Colonic mucosa (tissue), 4 donors: Measurements from ENCODE around the gene SMAD2. TPM values are rescaled to one million over a fixed set of nuclear protein-coding genes. Genes with fewer than 3 reads are reported as not detected.

Experiments used
- DNase-seq: peaks from one replicate; pipeline ENCODE4 v3.0.0-alpha.2; 2020
- H3K27ac ChIP-seq: fragments of 200-600 bp; one replicate; pipeline ENCODE4 v1.8.0; 2021
- H3K27me3 ChIP-seq: fragments of 200-600 bp; one replicate; pipeline ENCODE4 v1.8.0; 2021
- H3K36me3 ChIP-seq: fragments of 200-600 bp; one replicate; pipeline ENCODE4 v1.8.0; 2021
- H3K4me1 ChIP-seq: fragments of 200-600 bp; one replicate; pipeline ENCODE4 v1.8.0; 2021; ENCODE audit warnings: mild to moderate bottlenecking
- H3K4me3 ChIP-seq: fragments of 200-600 bp; one replicate; pipeline ENCODE4 v1.8.0; 2021
- H3K9ac ChIP-seq, 2 donors: one replicate each; pipeline ENCODE4 v1.7.0; 2013; ENCODE audit warnings: control low read depth in 2 of 2, low read depth in 2 of 2, low read length in 2 of 2
- H3K9me3 ChIP-seq: fragments of 200-600 bp; one replicate; pipeline ENCODE4 v1.8.0; 2021
- intact Hi-C: fragments of 100-400 bp; cut with DNase I; formaldehyde crosslinking; loops from one replicate; pipeline ENCODE4 v1.14.1; 2022
- total RNA-seq, 2 donors: library from RNA; stranded (reverse); fragmentation: NEBNext Ultra II Directional in 1 of 2; extraction: Animal tissue kit (Norgen Biotek cat#: 25700) in 1 of 2; gene quantifications; one replicate each; pipeline ENCODE4 v1.2.1, GENCODE V29; 2021
- TF ChIP-seq, protein P1 (sequence below): fragments of 200-600 bp; IDR thresholded peaks from one replicate; pipeline ENCODE4 v1.8.0; 2022; ENCODE audit warnings: antibody characterized with exemption, mild to moderate bottlenecking
- donor health status: healthy.
- donor health status: DM: no; HTN: no; CAD: no.
- donor health status: DM: no; HTN: no; CAD: no.

SMAD2 gene
- total RNA-seq, 2 donors from 2014 or later = 109 to 133 TPM

DNA sequence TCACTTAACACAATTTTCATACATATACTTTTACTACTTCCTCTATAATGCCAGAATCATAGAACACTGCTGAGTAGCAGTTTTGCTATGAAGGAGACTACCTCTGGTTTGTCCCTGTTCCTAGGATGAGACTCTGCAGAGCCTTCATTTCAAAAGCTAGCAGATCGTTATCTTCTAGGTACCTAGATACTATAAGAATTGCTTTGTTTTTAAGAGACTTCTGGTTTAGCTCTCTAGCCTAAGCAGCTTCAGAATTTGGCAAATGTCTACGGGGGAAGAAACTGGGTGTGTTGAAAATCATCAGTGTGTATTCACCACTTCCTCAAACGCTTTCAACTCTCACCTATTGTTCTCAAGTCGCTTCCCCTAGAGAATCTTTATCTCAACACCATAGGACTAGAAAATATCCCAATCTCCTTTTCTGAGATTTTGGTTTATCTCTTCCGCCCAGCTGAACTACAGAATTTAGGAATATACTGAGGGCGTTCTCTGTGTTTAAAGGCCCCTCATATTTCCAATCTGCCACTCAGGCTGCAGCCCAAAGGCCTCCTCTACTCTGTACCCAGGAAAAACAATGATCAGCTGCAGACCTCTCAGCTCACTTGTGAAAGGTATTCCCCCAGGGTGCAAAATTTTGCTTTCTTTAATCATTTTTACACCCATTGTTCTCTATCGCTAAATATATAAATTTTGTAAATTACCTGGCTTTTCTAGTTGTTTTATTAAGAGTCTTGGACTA is 28.7 kb downstream of the SMAD2 start:
- intact Hi-C loops = no loop called here
- DNase-seq = no peak
- H3K27ac ChIP-seq = no peak overlapping the region

DNA sequence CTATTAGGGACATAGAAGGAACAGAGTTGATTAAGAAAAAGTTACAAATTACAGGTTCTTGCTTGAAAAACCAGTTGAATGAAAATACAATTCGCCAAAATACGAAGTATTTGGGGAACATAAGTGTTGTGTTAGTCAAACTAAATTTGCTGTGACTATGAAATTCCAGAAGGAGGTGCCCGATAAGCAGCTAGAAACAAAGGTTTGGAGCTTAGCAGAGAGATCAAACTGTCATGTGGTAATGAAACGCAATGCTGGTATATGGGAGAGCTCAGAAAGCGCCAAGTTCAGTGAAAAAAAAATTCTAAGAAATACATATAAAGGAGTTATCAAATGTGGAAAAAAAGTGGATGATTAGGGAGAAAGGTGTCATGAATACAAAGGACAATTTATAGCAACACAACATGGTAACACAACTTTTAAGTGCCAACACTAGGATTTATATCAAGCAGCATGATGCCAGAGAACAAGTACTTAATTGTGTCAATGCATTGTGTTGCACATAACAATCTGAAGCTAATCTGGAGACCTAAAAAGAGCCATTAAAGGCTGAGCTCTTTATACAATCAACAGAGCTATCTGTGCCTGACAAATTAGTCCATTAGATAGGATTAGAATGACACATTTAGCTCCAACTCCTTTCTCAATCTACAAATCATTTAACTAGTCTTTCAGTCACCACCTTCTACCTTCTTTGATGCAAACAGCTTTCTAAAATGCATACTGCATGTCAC is 31.2 kb downstream of the SMAD2 start:
- no peak overlapping the region for H3K27ac ChIP-seq
- TF ChIP-seq, protein P1, sequence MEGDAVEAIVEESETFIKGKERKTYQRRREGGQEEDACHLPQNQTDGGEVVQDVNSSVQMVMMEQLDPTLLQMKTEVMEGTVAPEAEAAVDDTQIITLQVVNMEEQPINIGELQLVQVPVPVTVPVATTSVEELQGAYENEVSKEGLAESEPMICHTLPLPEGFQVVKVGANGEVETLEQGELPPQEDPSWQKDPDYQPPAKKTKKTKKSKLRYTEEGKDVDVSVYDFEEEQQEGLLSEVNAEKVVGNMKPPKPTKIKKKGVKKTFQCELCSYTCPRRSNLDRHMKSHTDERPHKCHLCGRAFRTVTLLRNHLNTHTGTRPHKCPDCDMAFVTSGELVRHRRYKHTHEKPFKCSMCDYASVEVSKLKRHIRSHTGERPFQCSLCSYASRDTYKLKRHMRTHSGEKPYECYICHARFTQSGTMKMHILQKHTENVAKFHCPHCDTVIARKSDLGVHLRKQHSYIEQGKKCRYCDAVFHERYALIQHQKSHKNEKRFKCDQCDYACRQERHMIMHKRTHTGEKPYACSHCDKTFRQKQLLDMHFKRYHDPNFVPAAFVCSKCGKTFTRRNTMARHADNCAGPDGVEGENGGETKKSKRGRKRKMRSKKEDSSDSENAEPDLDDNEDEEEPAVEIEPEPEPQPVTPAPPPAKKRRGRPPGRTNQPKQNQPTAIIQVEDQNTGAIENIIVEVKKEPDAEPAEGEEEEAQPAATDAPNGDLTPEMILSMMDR = no peak
- peaks cover 5% of the 10 kb centered on the region for H3K4me1 ChIP-seq
- no peak overlapping the region for H3K9ac ChIP-seq
- no peak for DNase-seq
- no peaks in the 10 kb centered on the region for H3K36me3 ChIP-seq
- no peak overlapping the region for H3K4me3 ChIP-seq
- no peaks in the 10 kb centered on the region for H3K9me3 ChIP-seq
- intact Hi-C loops = no loop called here
- no peaks in the 10 kb centered on the region for H3K27me3 ChIP-seq

More for the DNA sequence above, 28.7 kb downstream of the SMAD2 start:
- Histone ChIP-seq H3K4me3 (no peak overlapping the region), H3K9ac (no peak overlapping the region), H3K4me1 (peaks cover 5% of the 10 kb centered on the region), H3K9me3 (no peaks in the 10 kb centered on the region), H3K27me3 (no peaks in the 10 kb centered on the region), H3K36me3 (peaks cover 3% of the 10 kb centered on the region)
- TF ChIP-seq, protein P1 = no peak

DNA sequence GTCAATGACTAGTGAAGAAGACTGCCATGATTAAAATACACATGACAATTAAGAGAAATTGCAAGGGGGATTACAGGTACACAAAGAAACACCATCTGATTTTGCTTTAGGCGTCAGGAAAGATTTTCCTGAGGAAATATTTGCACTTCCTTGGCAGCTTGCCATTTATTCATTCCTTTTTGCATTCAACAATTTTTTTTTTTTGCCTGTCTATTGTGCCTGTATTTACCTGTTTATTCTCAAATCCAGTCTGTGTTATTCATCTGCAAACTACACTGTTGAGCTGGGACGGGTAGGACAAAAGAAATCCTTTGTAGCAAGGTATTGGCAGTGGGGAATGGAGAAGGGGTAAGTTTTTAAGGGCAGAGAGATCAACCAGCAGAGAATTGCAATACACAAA is 31.8 kb downstream of the SMAD2 start:
- Histone ChIP-seq H3K9me3 (no peaks in the 10 kb centered on the region), H3K36me3 (no peaks in the 10 kb centered on the region), H3K4me1 (peaks cover 5% of the 10 kb centered on the region), H3K4me3 (no peak overlapping the region), H3K27ac (no peak overlapping the region), H3K9ac (no peak overlapping the region), H3K27me3 (no peaks in the 10 kb centered on the region)
- intact Hi-C loops = no loop called here
- DNase-seq = no peak
- TF ChIP-seq, protein P1 = no peak

DNA sequence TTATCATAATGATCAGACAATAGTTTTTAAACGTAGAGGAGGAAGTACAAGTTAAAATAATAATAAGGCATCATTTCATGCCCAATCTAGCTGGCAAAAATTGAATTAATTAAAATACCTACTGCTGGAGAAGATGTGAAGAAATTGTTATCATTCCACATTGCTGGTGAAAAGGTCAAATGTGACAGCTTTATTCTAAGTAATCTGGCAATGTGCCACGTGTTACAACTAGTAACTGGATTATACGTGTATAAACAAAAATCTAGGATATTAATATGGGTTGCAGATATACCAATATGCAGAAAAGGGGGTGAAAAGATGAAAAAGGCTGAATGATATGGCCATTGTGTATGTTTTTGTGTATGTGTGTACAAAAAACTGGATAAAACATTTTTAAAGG is 32.4 kb downstream of the SMAD2 start:
- Histone ChIP-seq H3K4me3 (no peak overlapping the region), H3K4me1 (peaks cover 5% of the 10 kb centered on the region), H3K9me3 (no peaks in the 10 kb centered on the region), H3K9ac (no peak overlapping the region), H3K36me3 (no peaks in the 10 kb centered on the region), H3K27ac (no peak overlapping the region), H3K27me3 (no peaks in the 10 kb centered on the region)
- intact Hi-C loops = no loop called here
- TF ChIP-seq, protein P1 = no peak
- DNase-seq = no peak

DNA sequence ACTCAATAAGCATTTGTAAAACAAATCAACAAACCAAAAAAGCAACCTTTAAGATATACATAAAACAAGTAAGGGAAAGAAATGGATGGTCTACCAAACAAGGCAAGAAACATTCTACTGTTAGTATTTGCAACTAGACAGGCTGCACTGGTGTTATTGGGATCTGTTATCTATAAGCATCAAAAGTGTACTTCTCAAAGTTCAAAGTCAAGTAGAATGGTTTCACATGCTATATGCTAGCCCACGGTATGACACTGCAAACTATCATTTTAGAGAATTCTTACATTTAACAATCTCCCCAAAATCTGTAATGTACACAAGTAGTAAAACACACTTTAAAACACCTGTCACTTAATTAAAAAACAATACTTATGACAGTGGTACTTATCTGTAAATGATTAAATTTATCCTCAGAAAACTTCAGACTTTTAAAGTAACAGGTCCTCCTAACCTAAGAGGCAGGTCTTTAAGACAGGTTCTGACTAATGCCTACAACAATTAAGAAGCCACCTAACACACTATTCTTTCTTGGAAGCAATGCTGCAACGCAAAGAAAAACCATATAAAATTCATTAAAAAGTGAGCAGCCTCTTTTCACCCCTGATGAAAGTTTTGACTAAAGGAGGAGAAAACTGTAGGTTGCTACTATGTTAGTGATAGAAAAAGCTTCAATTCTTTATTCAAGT is 34.8 kb downstream of the SMAD2 start:
- intact Hi-C loops = no loop called here
- H3K36me3 ChIP-seq = no peaks in the 10 kb centered on the region
- no peaks in the 10 kb centered on the region for H3K4me1 ChIP-seq
- H3K9me3 ChIP-seq = no peaks in the 10 kb centered on the region
- TF ChIP-seq, protein P1 = no peak
- no peak overlapping the region for H3K27ac ChIP-seq
- no peaks in the 10 kb centered on the region for H3K27me3 ChIP-seq
- DNase-seq = no peak
- H3K9ac ChIP-seq = no peak overlapping the region
- no peak overlapping the region for H3K4me3 ChIP-seq
